Left renal pelvis (tissue), 4 donors: ENCODE measurements around the gene CHTF8. TPM values are rescaled to one million over a fixed set of nuclear protein-coding genes. Genes with fewer than 3 reads are reported as not detected.

Experiments
- DNase-seq, 4 donors: peaks; one replicate each; pipeline ENCODE4 v3.0.0-alpha.2; 2013; ENCODE audit warnings: low read depth in 4 of 4, low spot score in 3 of 4
- polyA plus RNA-seq, 4 donors: library from polyadenylated mRNA; unstranded; fragments of 120-200 nt; gene quantifications; one replicate each; pipeline ENCODE4 v1.2.1, GENCODE V29; 2013; ENCODE audit not compliant: insufficient read length in 4 of 4

Gene CHTF8
- polyA plus RNA-seq, 4 donors: 106 to 173 (median 156) TPM

GRCh38 chr16:69089091-69089910 is 43.1 kb downstream of the CHTF8 start:
- DNase-seq: no peak

- no peak for DNase-seq
These were observed 43.7 kb downstream of the CHTF8 start for GRCh38 chr16:69088684-69089083.

GRCh38 chr16:69087161-69087581 is 45.2 kb downstream of the CHTF8 start:
- no peak for DNase-seq

- DNase-seq: no peak
These were observed 47.2 kb downstream of the CHTF8 start for GRCh38 chr16:69085032-69085695.

- no peak for DNase-seq
These were observed 48.1 kb downstream of the CHTF8 start for GRCh38 chr16:69084289-69084688.

GRCh38 chr16:69083306-69083941 is 49.0 kb downstream of the CHTF8 start:
- DNase-seq: no peak

- no peak for DNase-seq
These were observed 52.7 kb downstream of the CHTF8 start for GRCh38 chr16:69079697-69080096.

- DNase-seq: no peak
These were observed 54.3 kb downstream of the CHTF8 start for GRCh38 chr16:69078073-69078472.

GRCh38 chr16:69077251-69077650 is 55.1 kb downstream of the CHTF8 start:
- DNase-seq: no peak

- no peak for DNase-seq
These were observed 59.1 kb downstream of the CHTF8 start for GRCh38 chr16:69073181-69073702.

GRCh38 chr16:69072640-69072974 is 59.8 kb downstream of the CHTF8 start:
- DNase-seq: no peak

GRCh38 chr16:69071036-69071435 is 61.4 kb downstream of the CHTF8 start:
- DNase-seq: no peak

- no peak for DNase-seq
These were observed 62.9 kb downstream of the CHTF8 start for GRCh38 chr16:69069504-69069903.

Other genes starting within 250 kb of the CHTF8 start
- gene HAS3, start 26.9 kb downstream of the CHTF8 start, polyA plus RNA-seq: 1 to 10 TPM; 1.2 to 4.9 (median 4.7) TPM
- gene UTP4, start 61 bp upstream of the CHTF8 start, polyA plus RNA-seq: 10 to 100 TPM; 37.3 to 63.4 (median 56.7) TPM
- gene SNTB2, start 54.6 kb upstream of the CHTF8 start, polyA plus RNA-seq: 10 to 100 TPM; 12.6 to 23.8 (median 13.2) TPM
- 10 to 100 TPM; 38.5 to 54.1 (median 43.0) TPM for gene VPS4A, start 178.8 kb upstream of the CHTF8 start, polyA plus RNA-seq
- 1 to 10 TPM; 2.2 to 7.5 (median 3.5) TPM for gene PDF, start 198.0 kb upstream of the CHTF8 start, polyA plus RNA-seq
- 10 to 100 TPM; 24.0 to 39.3 (median 27.8) TPM for gene COG8, start 207.0 kb upstream of the CHTF8 start, polyA plus RNA-seq
- gene NIP7, start 207.2 kb upstream of the CHTF8 start, polyA plus RNA-seq: 10 to 100 TPM; 26.0 to 37.2 (median 32.1) TPM
- 1 to 10 TPM; 1.2 to 4.0 (median 3.5) TPM for gene TMED6, start 219.2 kb upstream of the CHTF8 start, polyA plus RNA-seq